Caki2 (cell line): Measurements from ENCODE around the gene CACNB1. TPM values are rescaled to one million over a fixed set of nuclear protein-coding genes. Genes with fewer than 3 reads are reported as not detected.
"Not testable (repeated sequence)": the region's sequence is repeated elsewhere in the genome, so short reads cannot be mapped to it uniquely, and the experiment has no call there.

Source experiments
- DNase-seq: peaks from one replicate; pipeline ENCODE4 v3.0.0-alpha.2; 2015; ENCODE audit warnings: low read depth
- in situ Hi-C: cut with HindIII; loops from 2 replicates; pipeline ENCODE4 v1.10.0; 2016; ENCODE audit warnings: low sequenced_read_pairs, low pct_unique_long_range_greater_than_20kb, mixed read lengths
- total RNA-seq: library from RNA; depleted of rRNA; stranded (reverse); fragments of >200 nt; shearing (Covaris generic); gene quantifications from 2 replicates; pipeline ENCODE4 v1.2.3, GENCODE V29; 2014; ENCODE audit warnings: low replicate concordance

Gene CACNB1
- total RNA-seq, 1 experiment from 2014 or later, result 3.4 TPM

DNA sequence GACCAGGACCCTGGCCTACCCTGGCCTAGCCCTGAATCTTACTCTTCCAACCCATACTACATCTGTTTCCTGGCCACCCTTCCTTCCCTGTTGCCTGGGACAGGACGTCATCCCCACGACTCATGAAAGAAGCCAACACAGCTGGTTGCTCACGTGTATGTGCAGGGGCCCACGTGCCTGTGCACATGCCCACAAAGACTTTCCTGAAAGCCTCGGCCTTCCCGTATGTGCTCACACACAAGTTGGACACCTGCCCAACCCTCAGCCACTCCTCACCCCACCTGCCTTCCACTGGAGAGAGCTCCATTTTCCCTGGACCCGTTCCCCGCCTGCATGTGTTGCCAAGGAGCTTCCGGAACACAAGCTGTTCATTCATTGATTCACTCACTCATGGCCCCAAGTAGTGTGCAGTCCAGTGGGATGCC, 53.0 kb downstream of the CACNB1 start:
- in situ Hi-C loops, result no loop called here
- DNase-seq, result no peak

DNA sequence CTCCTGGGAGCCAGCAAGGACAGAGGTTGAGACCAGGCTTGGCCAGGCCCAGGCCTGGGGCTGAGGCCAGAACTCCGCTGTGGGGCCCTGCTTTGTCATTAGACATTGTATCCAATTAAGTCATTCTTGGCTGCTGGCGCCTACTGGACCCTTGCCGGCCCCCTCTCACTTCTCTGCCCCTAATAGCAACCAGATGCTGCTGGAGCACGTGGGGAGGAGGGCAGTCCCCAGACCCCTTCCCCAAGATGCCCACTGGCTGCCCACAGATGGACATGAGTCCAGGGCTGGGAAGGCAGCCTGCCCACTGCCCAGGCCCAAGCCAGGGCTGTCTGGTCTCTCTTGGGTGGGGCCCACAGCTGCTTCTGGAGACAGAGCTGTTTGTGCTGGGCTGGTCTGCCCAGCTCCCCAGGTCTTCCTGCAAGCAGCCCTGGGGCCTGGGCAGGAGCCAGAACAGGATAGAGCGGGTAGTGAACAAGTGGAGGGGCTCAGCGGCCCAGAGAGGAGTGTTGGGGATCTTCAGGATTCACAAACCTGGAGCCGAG, 53.8 kb downstream of the CACNB1 start:
- in situ Hi-C loops, result no loop called here
- no peak for DNase-seq

- in situ Hi-C loops, result no loop called here
These were observed 55.4 kb downstream of the CACNB1 start for GRCh38 chr17:39141915-39142664.

DNA sequence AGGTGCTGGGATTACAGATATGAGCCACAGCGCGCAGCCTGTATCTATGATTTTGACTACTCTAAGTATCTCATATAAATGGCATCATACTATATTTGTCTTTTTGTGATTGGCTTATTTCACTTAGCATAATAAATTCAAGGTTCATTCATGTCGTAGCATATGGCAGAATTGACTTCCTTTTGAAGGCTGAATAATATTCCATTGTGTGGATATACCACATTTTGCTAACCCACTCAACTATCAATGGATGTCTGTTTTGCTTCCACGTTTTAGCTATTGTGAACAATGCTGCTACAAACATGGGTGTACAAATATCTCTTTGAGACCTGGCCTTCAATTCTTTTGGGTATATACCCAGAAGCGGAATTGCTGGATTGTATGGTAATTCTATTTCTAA, 56.2 kb downstream of the CACNB1 start:
- in situ Hi-C loops, result no loop called here
- DNase-seq, result no peak

More at GRCh38 chr17:39141915-39142664, 55.4 kb downstream of the CACNB1 start:
- DNase-seq, result no peak

DNA sequence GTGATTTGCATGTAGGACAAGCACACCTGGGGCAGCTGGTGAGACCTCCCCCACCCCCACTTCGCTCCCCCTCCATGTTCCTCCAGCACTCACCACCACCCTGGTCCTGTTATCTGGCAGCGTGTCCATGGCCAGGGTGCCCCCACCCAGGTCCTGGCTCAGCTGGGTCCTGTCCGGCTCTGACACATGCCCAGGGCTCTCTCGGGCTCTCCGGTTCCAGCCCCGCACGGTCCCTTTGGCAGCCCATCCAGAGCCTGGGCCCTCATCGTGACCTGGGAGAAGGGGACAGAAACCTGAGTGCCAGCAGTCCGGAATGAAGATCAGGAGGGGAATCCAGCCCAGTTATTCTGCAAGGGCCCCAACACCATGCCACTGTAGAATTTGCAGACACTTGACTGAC, 57.9 kb downstream of the CACNB1 start:
- in situ Hi-C loops, result no loop called here

GRCh38 chr17:39139161-39139511, 58.3 kb downstream of the CACNB1 start:
- in situ Hi-C loops, result no loop called here
- DNase-seq, result no peak

More for the DNA sequence above, 57.9 kb downstream of the CACNB1 start:
- DNase-seq, result no peak

DNA sequence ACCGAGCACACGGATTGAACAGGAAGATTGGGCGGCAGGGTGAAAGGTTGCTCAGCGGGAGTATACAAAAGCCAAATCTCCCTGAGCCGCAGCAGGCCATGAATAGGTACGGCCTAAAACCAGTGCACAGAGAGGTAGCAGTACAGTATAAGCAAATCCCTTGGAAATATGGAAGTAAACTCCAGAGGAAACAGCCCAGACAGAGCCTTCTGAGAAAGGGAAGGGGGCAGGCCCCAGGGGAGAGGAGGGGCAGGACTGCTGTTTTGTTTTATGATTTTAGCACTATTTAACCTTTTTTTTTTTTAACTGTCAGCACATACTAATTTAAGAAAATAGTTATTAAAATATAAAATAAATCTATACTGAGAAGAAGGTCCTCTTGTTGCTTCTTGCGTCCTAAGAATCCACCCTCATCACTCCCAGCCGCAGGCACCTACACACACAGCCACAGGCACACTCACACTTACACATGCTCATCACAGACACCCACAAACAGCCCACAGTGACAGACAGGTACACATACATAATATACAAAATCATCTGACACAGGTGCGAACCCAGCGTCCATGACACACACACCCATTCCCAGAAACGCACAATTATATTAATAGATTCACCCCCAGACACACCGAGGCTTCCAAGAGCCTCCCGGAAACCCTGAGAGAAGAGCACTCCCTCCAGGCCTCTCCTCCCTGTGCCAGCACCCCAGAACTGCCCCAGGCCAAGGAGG, 58.9 kb downstream of the CACNB1 start:
- no peak for DNase-seq
- in situ Hi-C loops, result no loop called here

DNA sequence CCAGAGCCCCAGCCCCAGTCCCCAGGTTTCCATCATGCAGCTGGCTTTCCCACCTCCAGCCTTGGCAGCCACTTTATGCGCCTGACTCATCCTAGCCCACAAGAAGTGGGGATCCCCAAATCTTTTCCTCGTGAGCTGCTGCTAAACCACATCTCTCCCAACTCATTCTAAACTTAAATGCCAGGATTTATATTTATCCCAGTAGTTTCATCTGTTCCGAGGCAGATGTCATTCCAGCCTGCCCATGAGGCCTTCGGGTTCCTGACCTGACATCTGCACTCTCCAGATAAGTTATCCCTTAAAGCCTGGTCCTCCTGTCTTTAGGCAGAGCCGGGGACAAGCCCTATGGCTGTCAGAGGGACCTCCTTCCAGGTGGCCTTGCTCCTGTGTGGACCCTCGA, 62.6 kb downstream of the CACNB1 start:
- in situ Hi-C loops, result no loop called here
- DNase-seq, result no peak

- no peak for DNase-seq
- in situ Hi-C loops, result no loop called here
These were observed 65.3 kb downstream of the CACNB1 start for GRCh38 chr17:39132192-39132610.

- no peak for DNase-seq
- in situ Hi-C loops, result no loop called here
These were observed 65.9 kb downstream of the CACNB1 start for GRCh38 chr17:39131616-39132015.

DNA sequence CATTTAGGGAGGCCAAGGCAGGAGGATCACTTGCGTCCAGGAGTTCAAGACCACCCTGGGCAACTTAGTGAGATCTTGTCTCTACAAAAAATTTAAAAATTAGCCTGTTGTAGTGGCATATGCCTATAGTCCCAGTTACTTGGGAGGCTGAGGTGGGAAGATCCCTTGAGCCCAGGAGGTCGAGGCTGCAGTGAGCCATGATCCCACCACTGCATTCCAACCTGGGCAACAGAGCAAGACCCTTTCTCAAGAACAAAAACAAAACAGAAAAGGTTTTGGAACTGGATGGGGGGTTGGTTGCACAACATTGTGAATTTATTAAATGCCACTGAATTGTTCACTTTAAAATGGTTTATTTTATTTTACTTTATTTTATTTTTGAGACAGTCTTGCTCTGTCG, 67.3 kb downstream of the CACNB1 start:
- in situ Hi-C loops, result no loop called here
- no peak for DNase-seq

- DNase-seq, in situ Hi-C loops: not testable (repeated sequence)
These were observed 67.9 kb downstream of the CACNB1 start for GRCh38 chr17:39129544-39129943.

- DNase-seq, result no peak
- in situ Hi-C loops, result no loop called here
These were observed 71.0 kb downstream of the CACNB1 start for GRCh38 chr17:39126436-39126835.

GRCh38 chr17:39125143-39125875, 72.2 kb downstream of the CACNB1 start:
- in situ Hi-C loops, result no loop called here
- no peak for DNase-seq

DNA sequence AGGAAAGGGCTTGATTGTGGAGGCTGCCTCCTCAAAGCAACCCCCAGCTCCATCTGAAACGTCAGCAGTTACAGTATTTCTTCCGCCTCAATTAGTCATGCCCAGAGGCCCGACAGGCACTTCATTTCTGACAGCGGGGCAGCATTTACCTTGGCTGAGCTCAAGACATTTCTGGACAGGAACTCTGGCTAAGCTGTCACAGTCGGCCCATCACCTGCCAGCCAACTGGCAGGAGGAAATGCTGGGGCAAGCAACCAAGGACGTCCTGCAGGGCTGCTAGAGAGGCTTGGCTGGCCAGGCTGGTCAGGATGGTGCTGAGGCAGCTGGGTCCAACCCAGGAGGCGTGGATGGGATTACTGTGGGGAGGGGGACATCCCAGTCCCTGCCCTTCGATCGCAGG, 73.8 kb downstream of the CACNB1 start:
- in situ Hi-C loops, result no loop called here
- DNase-seq, result no peak
